Suprapubic skin (tissue), 4 donors: Measurements from ENCODE around the gene ST7.

ENCODE experiments used
- CTCF ChIP-seq, 2 donors: fragments of 200-600 bp in 1 of 2; fragments of 450-650 bp in 1 of 2; sonication (generic) in 1 of 2; IDR thresholded peaks; one replicate each; pipeline ENCODE4 v1.5.1; 2016 to 2019; ENCODE audit warnings: antibody characterized with exemption in 2 of 2, mild to moderate bottlenecking in 1 of 2, moderate library complexity in 1 of 2
- EP300 ChIP-seq: sonication (generic); formaldehyde crosslinking; IDR thresholded peaks from one replicate; pipeline ENCODE4 v1.6.1; 2017; ENCODE audit warnings: antibody characterized with exemption
- POLR2A ChIP-seq, 2 donors: fragments of 450-650 bp; IDR thresholded peaks; one replicate each; pipeline ENCODE4 v1.6.1; 2017; ENCODE audit warnings: antibody characterized with exemption in 2 of 2, mild to moderate bottlenecking in 2 of 2, moderate library complexity in 2 of 2
- POLR2AphosphoS5 ChIP-seq, 3 donors: sonication (generic); formaldehyde crosslinking; IDR thresholded peaks; one replicate each; pipeline ENCODE4 v1.6.1; 2017; ENCODE audit warnings: antibody characterized with exemption in 3 of 3

- TF ChIP-seq CTCF (IDR thresholded peaks at IDR 0.05): no peak
- TF ChIP-seq POLR2AphosphoS5 (IDR thresholded peaks at IDR 0.05): no peak
- no peak for TF ChIP-seq POLR2A (IDR thresholded peaks at IDR 0.05)
- no peak for TF ChIP-seq EP300
Measured at GRCh38 chr7:117069379-117069778, 116.1 kb downstream of the ST7 start.
